Loucy (cell line): ENCODE data around the gene CD58.

Source experiments
- H2AFZ ChIP-seq: fragments of 200-600 bp; sonication (generic); 2 replicates; pipeline ENCODE4 v1.6.0; 2016; ENCODE audit warnings: antibody characterized with exemption, mild to moderate bottlenecking, low read length, moderate library complexity
- H3F3A ChIP-seq: fragments of 200-600 bp; 2 replicates; pipeline ENCODE4 v1.6.0; 2016; ENCODE audit warnings: antibody characterized with exemption, low read depth, mild to moderate bottlenecking
- H3K27me3 ChIP-seq: fragments of 200-600 bp; sonication (generic); 2 replicates; pipeline ENCODE4 v1.6.1; 2014; ENCODE audit warnings: low read length, mild to moderate bottlenecking; ENCODE audit not compliant: insufficient read depth, poor library complexity, severe bottlenecking
- H3K36me3 ChIP-seq: fragments of 200-600 bp; sonication (generic); 2 replicates; pipeline ENCODE4 v1.6.1; 2016; ENCODE audit warnings: low read length; ENCODE audit not compliant: insufficient read depth
- H3K4me1 ChIP-seq: fragments of 200-600 bp; sonication (generic); 2 replicates; pipeline ENCODE4 v1.5.1; 2014; ENCODE audit warnings: low read length, mild to moderate bottlenecking; ENCODE audit not compliant: insufficient read depth, poor library complexity, severe bottlenecking
- H3K4me2 ChIP-seq: fragments of 200-600 bp; sonication (generic); 2 replicates; pipeline ENCODE4 v1.6.0; 2014; ENCODE audit warnings: antibody characterized with exemption, low read length, low read depth, mild to moderate bottlenecking; ENCODE audit not compliant: poor library complexity, severe bottlenecking
- H3K4me3 ChIP-seq: fragments of 200-600 bp; sonication (generic); 2 replicates; pipeline ENCODE4 v1.5.1; 2014; ENCODE audit warnings: low read length, mild to moderate bottlenecking, mixed read lengths; ENCODE audit not compliant: poor library complexity, severe bottlenecking
- H3K79me2 ChIP-seq: fragments of 200-600 bp; sonication (generic); 2 replicates; pipeline ENCODE4 v1.6.1; 2014; ENCODE audit warnings: low read length; ENCODE audit not compliant: insufficient read depth
- H3K9ac ChIP-seq: fragments of 200-600 bp; sonication (generic); 2 replicates; pipeline ENCODE4 v1.6.0; 2014; ENCODE audit warnings: mild to moderate bottlenecking, low read depth, low read length, moderate library complexity; ENCODE audit not compliant: poor library complexity, severe bottlenecking
- H3K9me2 ChIP-seq: fragments of 200-600 bp; sonication (generic); replicated peaks from 2 replicates; pipeline ENCODE4 v1.6.1; 2016; ENCODE audit warnings: low read depth, low read length, mixed read lengths
- H3K9me3 ChIP-seq: fragments of 200-600 bp; sonication (generic); 2 replicates; pipeline ENCODE4 v1.6.1; 2014; ENCODE audit warnings: mild to moderate bottlenecking, antibody characterized with exemption, low read length, low read depth; ENCODE audit not compliant: insufficient read depth
- H4K20me1 ChIP-seq: fragments of 200-600 bp; sonication (generic); 2 replicates; pipeline ENCODE4 v1.6.0; 2014; ENCODE audit warnings: antibody characterized with exemption, low read length, mild to moderate bottlenecking; ENCODE audit not compliant: insufficient read depth, poor library complexity, severe bottlenecking
- CTCF ChIP-seq: fragments of 200-600 bp; sonication (generic); conservative IDR thresholded peaks from 2 replicates; pipeline ENCODE4 v1.5.1; 2014; ENCODE audit warnings: mild to moderate bottlenecking, antibody characterized with exemption, low read length
- EZH2phosphoT487 ChIP-seq: fragments of 200-600 bp; IDR thresholded peaks from 2 replicates; pipeline ENCODE4 v1.6.1; 2018; ENCODE audit warnings: antibody characterized with exemption, mild to moderate bottlenecking, moderate library complexity, borderline replicate concordance

CD58 gene

GRCh38 chr1:116472431-116472961 lies 98.3 kb downstream of the CD58 start:
- Histone ChIP-seq H3K4me2 (no peak overlapping the region), H3K4me1 (no peaks in the 10 kb centered on the region), H3K9ac (no peak overlapping the region)

GRCh38 chr1:116471241-116471640 lies 99.6 kb downstream of the CD58 start:
- H3K79me2 ChIP-seq: no peaks in the 10 kb centered on the region
- H3K9me2 ChIP-seq: no peaks in the 10 kb centered on the region
- H4K20me1 ChIP-seq: no peaks in the 10 kb centered on the region
- H3K36me3 ChIP-seq: no peaks in the 10 kb centered on the region
- no peaks in the 10 kb centered on the region for H3F3A ChIP-seq
- H3K9ac ChIP-seq: no peak overlapping the region
- no peak overlapping the region for H3K4me2 ChIP-seq
- no peak for TF ChIP-seq CTCF
- no peak for TF ChIP-seq EZH2phosphoT487
- no peaks in the 10 kb centered on the region for H3K9me3 ChIP-seq
- no peaks in the 10 kb centered on the region for H3K27me3 ChIP-seq
- no peak overlapping the region for H2AFZ ChIP-seq
- no peak overlapping the region for H3K4me3 ChIP-seq
- no peaks in the 10 kb centered on the region for H3K4me1 ChIP-seq

More at GRCh38 chr1:116472431-116472961, 98.3 kb downstream of the CD58 start:
- Histone ChIP-seq H3K79me2 (no peaks in the 10 kb centered on the region), H3K36me3 (no peaks in the 10 kb centered on the region), H3F3A (no peaks in the 10 kb centered on the region), H2AFZ (no peak overlapping the region), H3K9me3 (no peaks in the 10 kb centered on the region), H4K20me1 (no peaks in the 10 kb centered on the region), H3K4me3 (no peak overlapping the region), H3K27me3 (no peaks in the 10 kb centered on the region), H3K9me2 (no peaks in the 10 kb centered on the region)
- TF ChIP-seq CTCF (no peak), EZH2phosphoT487 (no peak)

GRCh38 chr1:116470671-116471070 lies 100.2 kb downstream of the CD58 start:
- no peak overlapping the region for H2AFZ ChIP-seq
- no peak overlapping the region for H3K9ac ChIP-seq
- H4K20me1 ChIP-seq: no peaks in the 10 kb centered on the region
- H3K36me3 ChIP-seq: no peaks in the 10 kb centered on the region
- no peak overlapping the region for H3K4me3 ChIP-seq
- H3K9me3 ChIP-seq: no peaks in the 10 kb centered on the region
- no peaks in the 10 kb centered on the region for H3K27me3 ChIP-seq
- TF ChIP-seq EZH2phosphoT487 (no peak), CTCF (no peak)
- no peaks in the 10 kb centered on the region for H3K79me2 ChIP-seq
- no peaks in the 10 kb centered on the region for H3K4me1 ChIP-seq
- H3K9me2 ChIP-seq: no peaks in the 10 kb centered on the region
- no peak overlapping the region for H3K4me2 ChIP-seq
- no peaks in the 10 kb centered on the region for H3F3A ChIP-seq
